Testis (tissue), 3 donors: ENCODE measurements around the gene DERL3. TPM values are rescaled to one million over a fixed set of nuclear protein-coding genes. Genes with fewer than 3 reads are reported as not detected.

Experiments used
- DNase-seq: peaks from one replicate; pipeline ENCODE4 v3.0.0-alpha.2; 2019
- H3K27ac ChIP-seq, 2 donors: fragments of 200-600 bp; sonication (generic); one replicate each; pipeline ENCODE4 v1.5.1; 2019
- H3K27me3 ChIP-seq: fragments of 200-600 bp; sonication (generic); one replicate; pipeline ENCODE4 v1.5.1; 2019
- H3K36me3 ChIP-seq: fragments of 200-600 bp; sonication (generic); one replicate; pipeline ENCODE4 v1.5.1; 2017; ENCODE audit warnings: low read depth; ENCODE audit errors: missing control alignments
- H3K4me1 ChIP-seq: fragments of 200-600 bp; sonication (generic); one replicate; pipeline ENCODE4 v1.5.1; 2019
- H3K4me3 ChIP-seq, 2 donors: fragments of 200-600 bp; sonication (generic); one replicate each; pipeline ENCODE4 v1.5.1; 2017 to 2019
- H3K9me3 ChIP-seq: fragments of 200-600 bp; sonication (generic); one replicate; pipeline ENCODE4 v1.5.1; 2017
- CTCF ChIP-seq, 3 experiments: fragments of 450-650 bp in 2 of 3; fragments of 200-600 bp in 1 of 3; sonication (generic) in 1 of 3; IDR thresholded peaks; one replicate each; pipeline ENCODE4 v1.5.1; 2016 to 2019; ENCODE audit warnings: antibody characterized with exemption in 3 of 3, mild to moderate bottlenecking in 2 of 3, moderate library complexity in 1 of 3
- POLR2A ChIP-seq: fragments of 450-650 bp; IDR thresholded peaks from one replicate; pipeline ENCODE4 v1.6.1; 2017; ENCODE audit warnings: antibody characterized with exemption, mild to moderate bottlenecking, moderate library complexity
- WGBS, 2 donors: methylation state at CpG; one replicate each; pipeline ENCODE4 v1.1.5; 2018; 5-methylcytosine and 5-hydroxymethylcytosine counted together
- intact Hi-C: fragments of 100-400 bp; cut with DNase I; formaldehyde crosslinking; loops from one replicate; pipeline ENCODE4 v1.15.1; 2023; ENCODE audit warnings: low total_unique reads
- polyA plus RNA-seq: library from polyadenylated mRNA; stranded (reverse); fragments of 350-450 nt; fragmentation: Illumina TruSeq; extraction: RNeasy Lipid Tissue Mini Kit (QIAGEN cat#74804); gene quantifications from one replicate; pipeline ENCODE4 v1.2.3, GENCODE V29; 2014; ENCODE audit warnings: low read depth, low replicate concordance; ENCODE audit not compliant: insufficient read depth
- total RNA-seq, 2 donors: library from RNA; depleted of rRNA; stranded (reverse); fragments of >200 nt; gene quantifications; one replicate each; pipeline ENCODE4 v1.2.3, GENCODE V29; 2016

The DERL3 gene
- total and polyA plus RNA-seq, 3 donors from 2014 or later: 14.9 to 48.7 (median 16.2) TPM

GRCh38 chr22:23837911-23838680 is 710 bp downstream of the DERL3 start:
- Histone ChIP-seq H3K9me3 (no peaks in the 10 kb centered on the region), H3K4me1 (peaks cover 20% of the 10 kb centered on the region), H3K27ac (no peak overlapping the region), H3K36me3 (no peaks in the 10 kb centered on the region), H3K27me3 (no peaks in the 10 kb centered on the region), H3K4me3 (peak overlapping the region; percentile 36 to 53)
- 46 to 62% methylated on average over 7 to 40 of the region's 41 CpGs for WGBS, 2 donors
- TF ChIP-seq CTCF (IDR thresholded peaks at IDR 0.05) (no peak), POLR2A (no peak)
- intact Hi-C loops: no loop called here
- no peak for DNase-seq

GRCh38 chr22:23837496-23837859 is 1.3 kb downstream of the DERL3 start:
- WGBS, 2 donors: 70 to 74% methylated on average over 11 to 12 of the region's 12 CpGs
- Histone ChIP-seq H3K27ac (no peak overlapping the region), H3K4me1 (peaks cover 23% of the 10 kb centered on the region), H3K4me3 (peak overlapping the region in 1 of 2 donors; percentile 53), H3K27me3 (no peaks in the 10 kb centered on the region), H3K36me3 (no peaks in the 10 kb centered on the region), H3K9me3 (no peaks in the 10 kb centered on the region)
- DNase-seq: no peak
- no peak for TF ChIP-seq CTCF (IDR thresholded peaks at IDR 0.05)
- no peak for TF ChIP-seq POLR2A
- intact Hi-C loops: no loop called here

- no peaks in the 10 kb centered on the region for H3K36me3 ChIP-seq
- H3K4me1 ChIP-seq: peaks cover 23% of the 10 kb centered on the region
- intact Hi-C loops: no loop called here
- H3K27me3 ChIP-seq: no peaks in the 10 kb centered on the region
- H3K27ac ChIP-seq: peak overlapping the region; percentile 5 to 35
- DNase-seq: no peak
- H3K4me3 ChIP-seq: no peak overlapping the region
- TF ChIP-seq POLR2A: no peak
- TF ChIP-seq CTCF (IDR thresholded peaks at IDR 0.05): no peak
- WGBS, 2 donors: 83 to 87% methylated on average over 5 to 12 of the region's 12 CpGs
- H3K9me3 ChIP-seq: no peaks in the 10 kb centered on the region
Observed at GRCh38 chr22:23836692-23837495, 1.9 kb downstream of the DERL3 start.

GRCh38 chr22:23836281-23836680 is 2.5 kb downstream of the DERL3 start:
- Histone ChIP-seq H3K9me3 (no peaks in the 10 kb centered on the region), H3K27ac (peak overlapping the region; percentile 5 to 35), H3K4me1 (peaks cover 23% of the 10 kb centered on the region), H3K36me3 (no peaks in the 10 kb centered on the region), H3K4me3 (no peak overlapping the region), H3K27me3 (no peaks in the 10 kb centered on the region)
- DNase-seq: no peak
- intact Hi-C loops: no loop called here
- WGBS, 2 donors: 75 to 100% methylated on average over 2 to 5 of the region's 5 CpGs
- TF ChIP-seq POLR2A (no peak), CTCF (IDR thresholded peaks at IDR 0.05) (no peak)
